H9 (cell line): ENCODE measurements around the gene KRTAP2-1. TPM values are rescaled to one million over a fixed set of nuclear protein-coding genes. Genes with fewer than 3 reads are reported as not detected.

Experiments used
- DNase-seq: peaks from one replicate; pipeline ENCODE4 v3.0.0-alpha.2; 2017
- H2AFZ ChIP-seq: one replicate; pipeline ENCODE4 v1.6.1; 2013; ENCODE audit warnings: mild to moderate bottlenecking, low read length, control low read depth, moderate library complexity
- H2AK5ac ChIP-seq: 2 replicates; pipeline ENCODE4 v1.6.1; 2013; ENCODE audit warnings: low read length, control low read depth, mixed read lengths; ENCODE audit not compliant: insufficient read length
- H2BK120ac ChIP-seq: one replicate; pipeline ENCODE4 v1.6.1; 2013; ENCODE audit warnings: low read depth, mild to moderate bottlenecking, low read length, control low read depth, inconsistent platforms; ENCODE audit not compliant: poor library complexity, severe bottlenecking
- H2BK12ac ChIP-seq: 2 replicates; pipeline ENCODE4 v1.6.1; 2013; ENCODE audit warnings: low read length, control low read depth, mixed read lengths, low read depth; ENCODE audit not compliant: insufficient read length
- H2BK15ac ChIP-seq: 2 replicates; pipeline ENCODE4 v1.6.1; 2013; ENCODE audit warnings: low read depth, low read length, control low read depth
- H2BK20ac ChIP-seq: one replicate; pipeline ENCODE4 v1.6.1; 2013; ENCODE audit warnings: low read depth, mild to moderate bottlenecking, low read length, control low read depth, inconsistent platforms; ENCODE audit not compliant: poor library complexity, severe bottlenecking
- H2BK5ac ChIP-seq: 2 replicates; pipeline ENCODE4 v1.6.1; 2013; ENCODE audit warnings: low read length, control low read depth, mixed read lengths; ENCODE audit not compliant: insufficient read length
- H3K14ac ChIP-seq: 2 replicates; pipeline ENCODE4 v1.6.1; 2013; ENCODE audit warnings: low read length, control low read depth; ENCODE audit not compliant: insufficient read depth
- H3K18ac ChIP-seq: 2 replicates; pipeline ENCODE4 v1.6.1; 2013; ENCODE audit warnings: low read depth, mild to moderate bottlenecking, mixed read lengths, low read length, control low read depth; ENCODE audit not compliant: insufficient read length
- H3K23ac ChIP-seq: 2 replicates; pipeline ENCODE4 v1.6.1; 2013; ENCODE audit warnings: low read length, control low read depth, mixed read lengths, low read depth; ENCODE audit not compliant: insufficient read length
- H3K23me2 ChIP-seq: 2 replicates; pipeline ENCODE4 v1.6.1; 2013; ENCODE audit warnings: low read depth, mild to moderate bottlenecking, mixed read lengths, low read length, control low read depth; ENCODE audit not compliant: insufficient read length, poor library complexity, severe bottlenecking
- H3K27ac ChIP-seq: 2 replicates; pipeline ENCODE4 v1.5.1; 2013; ENCODE audit warnings: low read length, control low read depth, mixed read lengths, low read depth; ENCODE audit not compliant: insufficient read length
- H3K27me3 ChIP-seq: 2 replicates; pipeline ENCODE4 v1.6.1; 2013; ENCODE audit warnings: low read length, control low read depth, inconsistent platforms; ENCODE audit not compliant: insufficient read depth
- H3K4ac ChIP-seq: 2 replicates; pipeline ENCODE4 v1.6.1; 2013; ENCODE audit warnings: low read depth, mild to moderate bottlenecking, control low read depth, inconsistent platforms, low read length, moderate library complexity
- H3K4me1 ChIP-seq: 2 replicates; pipeline ENCODE4 v1.6.1; 2013; ENCODE audit warnings: low read length, control low read depth, inconsistent platforms; ENCODE audit not compliant: insufficient read depth
- H3K4me2 ChIP-seq: 2 replicates; pipeline ENCODE4 v1.6.1; 2013; ENCODE audit warnings: low read length, control low read depth, mixed read lengths; ENCODE audit not compliant: insufficient read length, insufficient read depth
- H3K56ac ChIP-seq: 2 replicates; pipeline ENCODE4 v1.6.1; 2013; ENCODE audit warnings: low read depth, mild to moderate bottlenecking, mixed read lengths, low read length, control low read depth; ENCODE audit not compliant: insufficient read length
- H3K79me1 ChIP-seq: 2 replicates; pipeline ENCODE4 v1.6.1; 2013; ENCODE audit warnings: low read depth, mild to moderate bottlenecking, moderate library complexity, low read length, control low read depth, inconsistent platforms; ENCODE audit not compliant: insufficient read depth, poor library complexity, severe bottlenecking
- H3K79me2 ChIP-seq: 2 replicates; pipeline ENCODE4 v1.6.1; 2013; ENCODE audit warnings: low read length, control low read depth, inconsistent platforms; ENCODE audit not compliant: insufficient read depth
- H3K9ac ChIP-seq: 2 replicates; pipeline ENCODE4 v1.6.1; 2013; ENCODE audit warnings: low read length, control low read depth, mixed read lengths; ENCODE audit not compliant: insufficient read length; ENCODE audit errors: extremely low read depth
- H3K9me3 ChIP-seq: one replicate; pipeline ENCODE4 v1.6.1; 2013; ENCODE audit warnings: low read depth, low read length, inconsistent platforms; ENCODE audit not compliant: control insufficient read depth
- H3T11ph ChIP-seq: one replicate; pipeline ENCODE4 v1.6.1; 2013; ENCODE audit warnings: mild to moderate bottlenecking, low read length, control low read depth, inconsistent platforms
- H4K20me1 ChIP-seq: one replicate; pipeline ENCODE4 v1.6.1; 2013; ENCODE audit not compliant: control insufficient read depth, insufficient read length, insufficient read depth
- H4K5ac ChIP-seq: 2 replicates; pipeline ENCODE4 v1.6.1; 2013; ENCODE audit warnings: low read depth, mild to moderate bottlenecking, mixed read lengths, low read length, control low read depth; ENCODE audit not compliant: insufficient read length
- H4K8ac ChIP-seq: replicated peaks from 2 replicates; pipeline ENCODE4 v1.6.1; 2013; ENCODE audit warnings: low read length, control low read depth, mixed read lengths, low read depth; ENCODE audit not compliant: insufficient read length
- H4K91ac ChIP-seq: 2 replicates; pipeline ENCODE4 v1.6.1; 2013; ENCODE audit warnings: low read depth, mild to moderate bottlenecking, moderate library complexity, mixed read lengths, low read length, control low read depth; ENCODE audit not compliant: insufficient read length
- H3K27ac Mint-ChIP-seq, 3 experiments: 2 replicates in 2 of 3; 3 replicates in 1 of 3; pipeline ENCODE4 v1.8.0; 2020 to 2021; ENCODE audit warnings: mixed read lengths in 3 of 3, mild to moderate bottlenecking in 1 of 3, moderate library complexity in 1 of 3
- H3K27me3 Mint-ChIP-seq: 2 replicates; pipeline ENCODE4 v1.8.0; 2021; ENCODE audit warnings: low read depth, mild to moderate bottlenecking, moderate library complexity, mixed read lengths
- H3K36me3 Mint-ChIP-seq, 3 experiments: 2 replicates in 2 of 3; 3 replicates in 1 of 3; pipeline ENCODE4 v1.8.0; 2020 to 2021; ENCODE audit warnings: low read depth in 3 of 3, mixed read lengths in 3 of 3; ENCODE audit not compliant: insufficient read depth in 1 of 3
- H3K4me1 Mint-ChIP-seq, 2 experiments: 2 replicates each; pipeline ENCODE4 v1.8.0; 2020; ENCODE audit warnings: mixed read lengths in 2 of 2
- H3K4me3 Mint-ChIP-seq, 2 experiments: 2 replicates in 1 of 2; 3 replicates in 1 of 2; pipeline ENCODE4 v1.8.0; 2020 to 2021; ENCODE audit warnings: mild to moderate bottlenecking in 2 of 2, mixed read lengths in 2 of 2, moderate library complexity in 1 of 2
- H3K9me3 Mint-ChIP-seq, 2 experiments: 2 replicates in 1 of 2; 3 replicates in 1 of 2; pipeline ENCODE4 v1.8.0; 2020; ENCODE audit warnings: mild to moderate bottlenecking in 2 of 2, mixed read lengths in 2 of 2, moderate library complexity in 1 of 2
- WGBS: extraction: QIAGEN DNeasy Blood & Tissue Kit; methylation state at CpG from one replicate; pipeline ENCODE4 v1.1.7; 2013; ENCODE audit warnings: missing lambda C conversion rate, low lambda C conversion rate, mixed read lengths; ENCODE audit not compliant: insufficient read length; ENCODE audit errors: extremely low coverage; 5-methylcytosine and 5-hydroxymethylcytosine counted together
- total RNA-seq: library from RNA; stranded (reverse); gene quantifications from 2 replicates; pipeline ENCODE4 v1.2.1, GENCODE V29; 2021
- TF ChIP-seq, protein P1 (sequence below): fragments of 200-600 bp; sonication (generic); conservative IDR thresholded peaks from 3 replicates; pipeline ENCODE4 v1.8.0; 2021; ENCODE audit warnings: antibody characterized with exemption, mild to moderate bottlenecking

KRTAP2-1 gene
- total RNA-seq, 1 experiment from 2014 or later = not detected

DNA sequence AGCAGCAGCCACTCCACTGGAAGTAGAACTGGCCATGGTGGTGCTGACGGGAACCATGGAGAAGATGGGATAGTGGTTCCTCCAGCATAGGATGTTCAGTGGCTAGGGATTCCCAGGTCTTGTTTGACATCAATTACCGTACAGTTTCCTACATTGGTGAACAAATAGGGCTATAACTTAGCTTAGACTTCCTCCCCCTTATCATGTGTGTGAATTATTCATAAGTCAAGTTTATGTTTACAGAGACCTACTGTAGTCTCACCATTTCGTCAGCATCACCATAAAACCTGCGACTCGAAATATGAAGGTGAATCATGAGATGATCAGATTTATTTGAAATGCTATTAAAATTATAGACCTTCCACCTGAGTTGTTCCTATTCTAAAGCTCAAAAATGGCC is 11.6 kb upstream of the KRTAP2-1 start:
- Histone ChIP-seq H3K27me3 (no peaks in the 10 kb centered on the region), H3T11ph (no peak overlapping the region), H3K27ac (no peak overlapping the region), H2BK15ac (no peak overlapping the region), H2AK5ac (no peak overlapping the region), H2AFZ (no peak overlapping the region), H2BK5ac (no peak overlapping the region), H3K79me1 (no peaks in the 10 kb centered on the region), H3K79me2 (no peaks in the 10 kb centered on the region), H3K56ac (no peak overlapping the region), H4K91ac (no peak overlapping the region), H3K4me1 (no peaks in the 10 kb centered on the region), H3K4ac (no peak overlapping the region), H3K18ac (no peak overlapping the region), H2BK120ac (no peak overlapping the region), H3K14ac (no peak overlapping the region), H3K9ac (no peak overlapping the region), H2BK20ac (no peak overlapping the region), H3K4me2 (no peak overlapping the region), H4K20me1 (no peaks in the 10 kb centered on the region), H4K5ac (no peak overlapping the region), H4K8ac (no peak overlapping the region), H2BK12ac (no peak overlapping the region), H3K23me2 (no peaks in the 10 kb centered on the region), H3K23ac (no peak overlapping the region), H3K9me3 (no peaks in the 10 kb centered on the region)
- no peaks in the 10 kb centered on the region for H3K27me3 Mint-ChIP-seq
- peaks cover 0 to under 1% of the 10 kb centered on the region in 2 experiments; a peak in 1 of 5 replicates for H3K9me3 Mint-ChIP-seq
- H3K27ac Mint-ChIP-seq = no peak overlapping the region; a peak in 1 of 7 replicates
- peaks cover 4 to 7% of the 10 kb centered on the region in 2 experiments for H3K4me1 Mint-ChIP-seq
- H3K36me3 Mint-ChIP-seq = no peaks in the 10 kb centered on the region; a peak in 1 of 7 replicates
- no peak overlapping the region for H3K4me3 Mint-ChIP-seq
- TF ChIP-seq, protein P1, sequence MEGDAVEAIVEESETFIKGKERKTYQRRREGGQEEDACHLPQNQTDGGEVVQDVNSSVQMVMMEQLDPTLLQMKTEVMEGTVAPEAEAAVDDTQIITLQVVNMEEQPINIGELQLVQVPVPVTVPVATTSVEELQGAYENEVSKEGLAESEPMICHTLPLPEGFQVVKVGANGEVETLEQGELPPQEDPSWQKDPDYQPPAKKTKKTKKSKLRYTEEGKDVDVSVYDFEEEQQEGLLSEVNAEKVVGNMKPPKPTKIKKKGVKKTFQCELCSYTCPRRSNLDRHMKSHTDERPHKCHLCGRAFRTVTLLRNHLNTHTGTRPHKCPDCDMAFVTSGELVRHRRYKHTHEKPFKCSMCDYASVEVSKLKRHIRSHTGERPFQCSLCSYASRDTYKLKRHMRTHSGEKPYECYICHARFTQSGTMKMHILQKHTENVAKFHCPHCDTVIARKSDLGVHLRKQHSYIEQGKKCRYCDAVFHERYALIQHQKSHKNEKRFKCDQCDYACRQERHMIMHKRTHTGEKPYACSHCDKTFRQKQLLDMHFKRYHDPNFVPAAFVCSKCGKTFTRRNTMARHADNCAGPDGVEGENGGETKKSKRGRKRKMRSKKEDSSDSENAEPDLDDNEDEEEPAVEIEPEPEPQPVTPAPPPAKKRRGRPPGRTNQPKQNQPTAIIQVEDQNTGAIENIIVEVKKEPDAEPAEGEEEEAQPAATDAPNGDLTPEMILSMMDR = no peak
- DNase-seq = no peak
- no CpG with 5 or more reads among the region's 5 CpGs for WGBS
